HCT116 (cell line): ENCODE measurements around the gene SDF4.

Experiments
- CEBPB ChIP-seq: IDR thresholded peaks from 2 replicates; pipeline ENCODE4 v1.6.1; 2012; ENCODE audit warnings: low read depth
- POLR2A ChIP-seq: IDR thresholded peaks from 2 replicates; pipeline ENCODE4 v1.7.0; 2011; ENCODE audit warnings: borderline replicate concordance; ENCODE audit not compliant: insufficient read depth, insufficient read length; ENCODE audit errors: extremely low read depth
- SRF ChIP-seq: IDR thresholded peaks from 2 replicates; pipeline ENCODE4 v1.6.1; 2012; ENCODE audit warnings: low read depth
- ZNF274 ChIP-seq: fragments of 200-500 bp; sonication (Bioruptor generic); IDR thresholded peaks from 2 replicates; pipeline ENCODE4 v1.6.1; 2014; ENCODE audit warnings: mild to moderate bottlenecking, low read depth, low read length, inconsistent platforms
- TF ChIP-seq, protein P1 (sequence below): IDR thresholded peaks from 2 replicates; pipeline ENCODE4 v1.6.1; 2012
- TF ChIP-seq, protein P2 (sequence below), 3 experiments: fragments of 200-600 bp in 1 of 3; sonication (generic) in 1 of 3; IDR thresholded peaks in 2 of 3; conservative IDR thresholded peaks in 1 of 3; 2 replicates each; pipeline ENCODE4 v1.5.1; 2012 to 2017; ENCODE audit warnings: low read depth in 2 of 3, low read length in 2 of 3, antibody characterized with exemption in 1 of 3, borderline replicate concordance in 1 of 3, control low read depth in 1 of 3, mild to moderate bottlenecking in 1 of 3, mixed read lengths in 1 of 3, mixed run types in 1 of 3, moderate library complexity in 1 of 3; ENCODE audit not compliant: insufficient read depth in 1 of 3

DNA sequence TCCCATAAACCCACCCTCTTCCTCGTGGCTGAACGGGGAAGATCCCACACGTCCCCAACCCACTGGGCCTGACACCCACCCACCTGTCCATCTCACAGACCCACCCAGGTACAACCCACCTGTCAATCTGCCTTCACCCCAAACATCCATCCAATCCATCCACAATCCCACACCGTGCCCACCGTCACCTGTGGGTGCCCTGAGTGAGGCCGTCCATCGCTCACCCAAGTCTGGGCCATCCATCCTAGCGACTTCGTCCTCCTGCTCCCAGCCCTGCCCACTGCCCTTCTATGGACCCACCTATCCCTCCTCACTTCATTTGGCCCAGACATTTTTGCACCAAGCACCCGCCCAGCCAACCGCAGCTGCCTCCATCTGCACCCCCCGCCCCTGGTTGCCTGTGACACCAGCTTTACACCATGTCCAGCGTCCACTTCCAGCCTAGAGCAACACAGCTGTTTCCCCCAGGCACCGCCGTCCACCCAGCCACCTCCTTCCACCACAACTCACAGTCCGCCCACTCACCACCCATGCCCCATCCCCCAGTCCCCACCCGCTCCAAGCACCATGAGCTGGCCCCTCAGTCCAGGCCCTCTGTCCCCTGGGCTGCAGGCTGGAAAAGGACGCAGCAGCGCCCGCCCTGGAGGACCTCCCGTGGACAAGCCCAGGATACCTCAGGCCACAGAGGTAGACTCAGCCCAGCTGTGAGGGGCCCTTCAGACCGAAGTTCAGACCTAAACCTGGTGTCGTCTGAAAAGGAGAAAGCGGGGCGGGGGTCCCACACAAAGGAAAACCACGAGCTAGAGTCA is 50.5 kb downstream of the SDF4 start:
- TF ChIP-seq, protein P1, sequence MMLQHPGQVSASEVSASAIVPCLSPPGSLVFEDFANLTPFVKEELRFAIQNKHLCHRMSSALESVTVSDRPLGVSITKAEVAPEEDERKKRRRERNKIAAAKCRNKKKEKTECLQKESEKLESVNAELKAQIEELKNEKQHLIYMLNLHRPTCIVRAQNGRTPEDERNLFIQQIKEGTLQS: no peak
- TF ChIP-seq SRF (no peak), POLR2A (no peak), CEBPB (no peak), ZNF274 (no peak)
- TF ChIP-seq, protein P2, sequence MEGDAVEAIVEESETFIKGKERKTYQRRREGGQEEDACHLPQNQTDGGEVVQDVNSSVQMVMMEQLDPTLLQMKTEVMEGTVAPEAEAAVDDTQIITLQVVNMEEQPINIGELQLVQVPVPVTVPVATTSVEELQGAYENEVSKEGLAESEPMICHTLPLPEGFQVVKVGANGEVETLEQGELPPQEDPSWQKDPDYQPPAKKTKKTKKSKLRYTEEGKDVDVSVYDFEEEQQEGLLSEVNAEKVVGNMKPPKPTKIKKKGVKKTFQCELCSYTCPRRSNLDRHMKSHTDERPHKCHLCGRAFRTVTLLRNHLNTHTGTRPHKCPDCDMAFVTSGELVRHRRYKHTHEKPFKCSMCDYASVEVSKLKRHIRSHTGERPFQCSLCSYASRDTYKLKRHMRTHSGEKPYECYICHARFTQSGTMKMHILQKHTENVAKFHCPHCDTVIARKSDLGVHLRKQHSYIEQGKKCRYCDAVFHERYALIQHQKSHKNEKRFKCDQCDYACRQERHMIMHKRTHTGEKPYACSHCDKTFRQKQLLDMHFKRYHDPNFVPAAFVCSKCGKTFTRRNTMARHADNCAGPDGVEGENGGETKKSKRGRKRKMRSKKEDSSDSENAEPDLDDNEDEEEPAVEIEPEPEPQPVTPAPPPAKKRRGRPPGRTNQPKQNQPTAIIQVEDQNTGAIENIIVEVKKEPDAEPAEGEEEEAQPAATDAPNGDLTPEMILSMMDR (IDR thresholded peaks at IDR 0.05 in 2 of 3, conservative IDR thresholded peaks at IDR 0.05 in 1 of 3; ENCODE audit: borderline replicate concordance in 1 of 3, insufficient read depth in 1 of 3, low read depth in 2 of 3, low read length in 2 of 3): no peak
